Heart left ventricle (tissue), 13 donors: ENCODE results near the gene CES4A.

Experiments
- CTCF ChIP-seq, 12 donors: fragments of 200-600 bp; sonication (generic) in 4 of 12; IDR thresholded peaks; one replicate each; pipeline versions ENCODE4 v1.5.0 to v1.8.0; 2018 to 2022; ENCODE audit warnings: antibody characterized with exemption in 12 of 12, mild to moderate bottlenecking in 5 of 12
- POLR2A ChIP-seq, 2 donors: fragments of 450-650 bp; IDR thresholded peaks; one replicate each; pipeline ENCODE4 v1.6.1; 2017; ENCODE audit warnings: antibody characterized with exemption in 2 of 2, mild to moderate bottlenecking in 2 of 2, moderate library complexity in 2 of 2
- donor health status: ischemic (EF 13 %, LVEDD 7.1; RV severe dilation, severe dysfunction).
- donor health status: DM: no; HTN: yes; CAD: no.
- donor health status: DM: no; HTN: no; CAD: no.
- donor health status: ischemic (EF 25% LVEDD 6.9; RV normal size, moderate dysfunction).
- donor health status: ischemic (EF 25% LVEDD 5.7; RV mildly dilated, moderate dysfunction).
- donor health status: ischemic (EF 35%, LVEDD 5.7; RV mildly dilated, moderate dysfunction).
- donor health status: nonischemic (EF 11% LVEDD 7.7; RV severe dilation, severe dysfunction).
- donor health status: DM: yes; HTN: yes; CAD: no.
- donor health status: PGD.
- donor health status: ischemic (EF 29% LVEDD 5.4; RV normal size, mild dysfunction).
- donor health status: nonischemic (EF 23%, LVEDD 6.1; RV moderate dilation, normal function).

- TF ChIP-seq CTCF (IDR thresholded peaks at IDR 0.05) = no peak
- no peak for TF ChIP-seq POLR2A (IDR thresholded peaks at IDR 0.05)
Observed at GRCh38 chr16:66953462-66954096, 34.8 kb upstream of the CES4A start.
